ENCODE data around the gene SMIM26.
"Not testable (repeated sequence)": the region's sequence is repeated elsewhere in the genome, so short reads cannot be mapped to it uniquely, and the experiment has no call there.

SMIM26 gene

GRCh38 chr20:18566892-18567738 is at the start of gene SMIM26:
SMIM26 (plus strand) TSS chr20:18567432; CDS start chr20:18567479, 47 bp downstream.
- DNase-seq, result peak; percentile 77

GRCh38 chr20:18522066-18522465 is 45.2 kb upstream of the SMIM26 start:
- not testable (repeated sequence) for DNase-seq

- no peak for DNase-seq
Observed at GRCh38 chr20:18523066-18523465, 44.2 kb upstream of the SMIM26 start.

GRCh38 chr20:18524646-18525045 is 42.6 kb upstream of the SMIM26 start:
- no peak for DNase-seq

GRCh38 chr20:18526761-18527160 is 40.5 kb upstream of the SMIM26 start:
- not testable (repeated sequence) for DNase-seq

GRCh38 chr20:18527339-18527738 is 39.9 kb upstream of the SMIM26 start:
- no peak for DNase-seq

- no peak for DNase-seq
Observed at GRCh38 chr20:18527836-18528235, 39.4 kb upstream of the SMIM26 start.

- no peak for DNase-seq
Observed at GRCh38 chr20:18529041-18529440, 38.2 kb upstream of the SMIM26 start.

GRCh38 chr20:18532626-18533025 is 34.6 kb upstream of the SMIM26 start:
- DNase-seq, result no peak

GRCh38 chr20:18533491-18533890 is 33.7 kb upstream of the SMIM26 start:
- DNase-seq, result no peak

GRCh38 chr20:18533978-18534644 is 33.1 kb upstream of the SMIM26 start:
- DNase-seq, result no peak

GRCh38 chr20:18537651-18538050 is 29.6 kb upstream of the SMIM26 start:
- DNase-seq, result no peak

- no peak for DNase-seq
Observed at GRCh38 chr20:18541741-18542140, 25.5 kb upstream of the SMIM26 start.

- no peak for DNase-seq
Observed at GRCh38 chr20:18543216-18543615, 24.0 kb upstream of the SMIM26 start.

GRCh38 chr20:18543932-18544331 is 23.3 kb upstream of the SMIM26 start:
- peak; percentile 94 for DNase-seq

- DNase-seq, result no peak
Observed at GRCh38 chr20:18545566-18545965, 21.7 kb upstream of the SMIM26 start.

GRCh38 chr20:18548465-18548864 is 18.8 kb upstream of the SMIM26 start:
- no peak for DNase-seq

- DNase-seq, result no peak
Observed at GRCh38 chr20:18553746-18554145, 13.5 kb upstream of the SMIM26 start.

- DNase-seq, result no peak
Observed at GRCh38 chr20:18567739-18568091, 483 bp downstream of the SMIM26 start.

GRCh38 chr20:18571009-18571408 is 3.8 kb downstream of the SMIM26 start:
- no peak for DNase-seq

GRCh38 chr20:18571578-18571977 is 4.3 kb downstream of the SMIM26 start:
- no peak for DNase-seq

- DNase-seq, result no peak
Observed at GRCh38 chr20:18577942-18578341, 10.7 kb downstream of the SMIM26 start.

- DNase-seq, result no peak
Observed at GRCh38 chr20:18578581-18578980, 11.3 kb downstream of the SMIM26 start.

GRCh38 chr20:18580012-18580411 is 12.8 kb downstream of the SMIM26 start:
- no peak for DNase-seq

Measured in NCI-H2081 treated with DMSO at 0.1 percent for 48 hours (cell line).